ENCODE measurements around the gene RUNX2. TPM values are rescaled to one million over a fixed set of nuclear protein-coding genes. Genes with fewer than 3 reads are reported as not detected.

The RUNX2 gene
- polyA plus RNA-seq, 3 donors, result 0.13 to 0.34 (median 0.31) TPM

DNA sequence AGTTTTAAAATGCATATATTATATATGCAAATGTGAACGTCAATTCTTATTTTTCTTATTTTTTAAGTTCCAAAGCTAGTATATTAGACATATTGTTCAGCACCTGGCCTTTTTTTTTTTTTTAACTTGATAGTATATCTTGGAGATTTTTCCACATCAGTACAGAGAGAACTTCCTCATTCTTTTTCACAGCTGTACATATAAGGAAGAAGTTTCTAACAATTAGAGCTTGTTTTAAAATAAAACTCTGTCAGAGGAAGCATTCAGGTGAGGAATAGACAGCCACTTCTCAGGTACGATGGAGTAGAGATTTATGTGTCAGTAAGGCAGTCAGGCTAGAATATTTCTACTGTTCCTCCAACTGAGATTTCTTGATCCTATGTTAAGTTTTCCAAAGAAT, 282.7 kb downstream of the RUNX2 start:
- H3K27ac ChIP-seq (ENCODE audit: low read depth, low read length), result no peak overlapping the region
- 55 to 66% (median 57%) methylated on average over 2 of the region's 2 CpGs for WGBS, 3 donors

DNA sequence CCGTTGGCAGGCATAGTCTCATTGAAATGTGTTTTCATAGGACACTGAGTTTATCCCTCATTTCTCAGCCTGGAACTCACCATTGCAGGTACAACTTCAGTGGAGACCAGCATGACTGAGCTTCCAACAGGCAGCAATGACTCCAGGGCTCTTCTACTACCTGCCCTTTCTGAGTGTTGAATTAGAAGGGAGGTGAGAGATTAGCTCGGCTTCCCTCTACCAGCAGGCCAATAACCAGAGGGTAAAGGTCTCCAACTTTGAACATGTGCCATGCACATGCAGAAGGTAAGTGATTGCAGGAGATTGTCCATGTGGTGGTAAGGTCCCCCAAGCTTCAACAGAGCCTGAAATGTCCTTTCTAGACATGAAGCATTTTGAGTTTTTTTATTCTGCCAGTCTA, 283.4 kb downstream of the RUNX2 start:
- WGBS, 3 donors, result 69 to 96% (median 78%) methylated on average over 2 of the region's 2 CpGs

DNA sequence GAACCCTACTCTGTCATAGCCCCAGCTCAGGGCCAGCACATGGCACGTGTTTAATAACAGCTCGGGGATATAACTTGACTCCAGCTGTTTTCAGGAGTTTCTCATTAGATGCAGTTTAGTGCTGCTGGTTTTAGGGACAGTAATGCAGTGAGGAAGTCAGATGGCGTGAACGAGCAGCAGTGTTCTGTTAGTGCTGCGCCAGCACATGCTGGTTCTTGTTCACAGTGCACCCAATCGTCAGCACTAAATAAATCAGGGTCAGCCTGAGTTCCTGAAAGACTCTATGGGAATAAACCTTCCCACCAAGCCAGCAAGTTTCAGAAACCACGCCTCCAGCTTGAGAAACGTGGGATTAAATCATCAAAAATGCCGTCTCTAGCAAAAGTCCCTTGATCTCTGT, 285.5 kb downstream of the RUNX2 start:
- 55 to 60% (median 57%) methylated on average over 9 of the region's 9 CpGs for WGBS, 3 donors
- no peak overlapping the region for H3K27ac ChIP-seq (ENCODE audit: low read depth, low read length)

More for the DNA sequence above, 283.4 kb downstream of the RUNX2 start:
- no peak overlapping the region for H3K27ac ChIP-seq (ENCODE audit: low read depth, low read length)

GRCh38 chr6:45614488-45615285, 286.6 kb downstream of the RUNX2 start:
- no peak overlapping the region for H3K27ac ChIP-seq (ENCODE audit: low read depth, low read length)
- WGBS, 3 donors, result 80 to 83% (median 83%) methylated on average over 4 of the region's 4 CpGs

DNA sequence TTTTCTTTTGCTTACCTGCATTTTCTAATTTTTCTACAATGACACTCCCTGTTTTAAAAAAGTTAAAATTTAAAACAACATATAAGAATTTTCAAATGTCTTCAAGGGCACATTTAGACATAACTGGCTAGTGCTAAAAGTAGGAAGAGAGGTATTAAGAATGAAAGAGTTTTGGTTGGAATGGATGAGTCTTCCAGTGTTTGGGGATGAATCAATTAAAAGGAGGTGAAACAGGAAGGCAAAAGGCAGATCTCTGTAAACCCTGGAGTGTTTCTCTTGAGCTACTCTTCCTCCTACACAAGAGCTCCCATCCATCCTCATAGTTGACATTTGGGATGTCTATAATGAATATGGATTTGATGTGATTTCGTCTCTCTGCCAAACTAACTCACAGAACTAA, 288.1 kb downstream of the RUNX2 start:
- H3K27ac ChIP-seq (ENCODE audit: low read depth, low read length), result no peak overlapping the region
- 79 to 94% (median 83%) methylated on average over 1 of the region's 1 CpG for WGBS, 3 donors

- WGBS, 3 donors, result 87 to 97% (median 91%) methylated on average over 3 of the region's 3 CpGs
- H3K27ac ChIP-seq (ENCODE audit: low read depth, low read length), result no peak overlapping the region
Observed at GRCh38 chr6:45617441-45617840, 289.3 kb downstream of the RUNX2 start.

DNA sequence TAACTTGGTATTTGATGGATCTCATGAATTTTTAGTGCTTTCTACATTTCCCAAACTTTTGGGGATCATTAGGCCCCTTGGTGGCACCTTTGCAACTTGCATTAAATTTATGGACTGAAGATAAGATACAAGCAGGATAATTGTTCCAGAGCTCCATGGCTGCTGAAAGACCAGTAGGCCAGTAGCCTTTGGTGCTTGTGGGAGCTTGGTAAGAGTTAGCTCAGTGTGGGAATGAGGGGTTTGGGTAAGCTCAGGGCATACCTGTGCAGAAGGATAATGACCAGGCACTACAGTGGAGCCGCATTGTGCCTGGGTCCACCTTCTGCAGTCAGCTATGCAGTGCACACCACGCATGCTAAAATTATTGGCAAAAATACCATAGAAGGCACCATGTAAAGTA, 290.1 kb downstream of the RUNX2 start:
- 95 to 97% (median 96%) methylated on average over 2 of the region's 2 CpGs for WGBS, 3 donors
- H3K27ac ChIP-seq (ENCODE audit: low read depth, low read length), result no peak overlapping the region

DNA sequence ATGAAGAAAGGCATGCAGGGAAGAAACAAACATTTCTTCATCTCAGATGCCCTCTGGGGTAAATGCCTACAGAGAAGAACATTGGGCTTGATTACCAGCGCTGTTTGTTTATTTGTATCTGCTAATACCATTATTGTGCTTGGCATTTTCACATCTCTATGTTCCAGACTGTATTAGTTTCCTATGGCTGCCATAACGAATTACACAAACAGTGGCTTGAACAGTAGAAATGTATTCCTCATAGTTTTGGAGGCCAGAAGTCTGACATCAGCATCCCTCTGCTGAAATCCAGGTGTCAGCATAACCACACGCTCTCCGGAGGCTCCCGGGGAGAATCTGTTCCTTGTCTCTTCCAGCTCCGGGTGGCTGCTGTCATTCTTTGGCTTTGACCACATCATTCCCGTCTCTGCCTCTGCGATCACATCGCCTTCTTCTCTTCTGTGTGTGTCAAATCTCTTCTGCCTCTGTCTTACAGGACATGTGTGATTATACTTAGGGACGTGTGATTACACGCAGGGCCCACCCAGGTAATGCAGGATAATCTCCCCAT, 291.2 kb downstream of the RUNX2 start:
- no peak overlapping the region for H3K27ac ChIP-seq (ENCODE audit: low read depth, low read length)
- WGBS, 3 donors, result 90 to 95% (median 94%) methylated on average over 11 of the region's 11 CpGs

DNA sequence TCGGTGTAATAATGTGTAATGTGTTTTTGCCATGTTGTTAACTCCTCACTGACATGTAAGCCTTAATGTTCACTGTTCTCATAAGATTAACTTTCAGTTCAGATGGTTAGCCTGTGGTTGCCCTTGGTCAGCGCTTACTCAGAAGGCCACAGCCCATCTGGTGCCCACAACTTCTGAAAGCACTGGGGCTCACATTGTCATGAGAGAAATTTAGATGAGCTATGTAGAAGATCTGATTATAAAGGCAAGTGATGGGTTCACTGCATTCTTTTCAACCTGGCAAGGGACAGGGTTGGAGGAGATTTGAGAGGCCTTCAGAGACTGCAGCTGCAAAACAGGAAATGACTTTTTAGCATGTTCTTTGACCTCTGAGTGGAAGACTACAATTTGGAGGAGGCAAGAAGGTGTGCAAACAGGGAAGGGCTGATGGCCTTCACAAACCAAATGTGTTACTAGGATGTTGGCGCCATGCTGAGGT, 291.9 kb downstream of the RUNX2 start:
- WGBS, 3 donors, result 89 to 94% (median 89%) methylated on average over 3 of the region's 3 CpGs

DNA sequence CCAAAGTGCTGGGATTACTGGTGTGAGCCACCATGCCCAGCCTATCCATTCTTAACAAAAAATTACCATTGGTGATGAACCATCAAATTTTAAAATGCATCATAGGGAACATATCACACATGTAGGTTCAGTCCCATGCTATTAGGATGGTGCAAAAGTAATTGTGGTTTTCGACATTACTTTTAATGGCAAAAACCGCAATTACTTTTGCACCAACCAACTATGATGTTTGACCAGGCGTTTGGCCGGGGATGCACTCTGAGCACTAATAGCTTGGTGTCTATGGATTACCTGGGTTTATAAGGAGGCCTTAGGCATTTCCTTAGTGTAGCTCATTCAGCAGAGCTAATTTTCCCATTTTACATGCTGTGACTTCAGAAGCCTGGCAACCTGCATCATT, 296.1 kb downstream of the RUNX2 start:
- 96 to 98% (median 97%) methylated on average over 4 of the region's 4 CpGs for WGBS, 3 donors
- no peak overlapping the region for H3K27ac ChIP-seq (ENCODE audit: low read depth, low read length)

More for the DNA sequence above, 291.9 kb downstream of the RUNX2 start:
- no peak overlapping the region for H3K27ac ChIP-seq (ENCODE audit: low read depth, low read length)

GRCh38 chr6:45625191-45625664, 297.1 kb downstream of the RUNX2 start:
- no peak overlapping the region for H3K27ac ChIP-seq (ENCODE audit: low read depth, low read length)
- 76 to 86% (median 85%) methylated on average over 5 of the region's 5 CpGs for WGBS, 3 donors

- H3K27ac ChIP-seq (ENCODE audit: low read depth, low read length), result no peak overlapping the region
- WGBS, 3 donors, result 70 to 71% (median 71%) methylated on average over 5 of the region's 5 CpGs
Observed at GRCh38 chr6:45626087-45626891, 298.2 kb downstream of the RUNX2 start.

GRCh38 chr6:45630314-45630713, 302.2 kb downstream of the RUNX2 start:
- WGBS, 3 donors, result 36 to 91% (median 57%) methylated on average over 2 of the region's 2 CpGs
- no peak overlapping the region for H3K27ac ChIP-seq (ENCODE audit: low read depth, low read length)

GRCh38 chr6:45630801-45631200, 302.7 kb downstream of the RUNX2 start:
- WGBS, 3 donors, result 40 to 71% (median 55%) methylated on average over 4 of the region's 4 CpGs
- no peak overlapping the region for H3K27ac ChIP-seq (ENCODE audit: low read depth, low read length)

DNA sequence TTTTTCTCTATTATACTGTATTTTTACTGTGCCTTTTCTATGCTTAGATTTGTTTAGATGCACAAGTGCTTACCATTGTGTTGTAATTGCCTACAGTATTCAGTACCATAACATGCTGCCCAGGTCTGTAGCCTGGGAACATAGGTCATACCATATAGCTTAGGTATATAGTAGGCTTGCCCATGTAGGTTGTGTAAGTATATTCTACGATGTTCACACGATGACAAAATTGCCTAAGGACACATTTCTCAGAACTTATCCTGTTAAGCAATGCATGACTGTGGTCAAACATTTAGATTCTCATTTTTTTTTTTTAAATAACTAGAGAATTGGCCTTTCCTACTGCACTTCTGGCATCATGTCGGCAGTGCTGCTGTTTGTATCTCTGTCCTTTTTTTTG, 303.3 kb downstream of the RUNX2 start:
- H3K27ac ChIP-seq (ENCODE audit: low read depth, low read length), result no peak overlapping the region
- WGBS, 3 donors, result 54 to 91% (median 63%) methylated on average over 3 of the region's 3 CpGs

GRCh38 chr6:45633272-45633908, 305.3 kb downstream of the RUNX2 start:
- H3K27ac ChIP-seq (ENCODE audit: low read depth, low read length), result no peak overlapping the region
- 80 to 89% (median 85%) methylated on average over 6 of the region's 6 CpGs for WGBS, 3 donors

GRCh38 chr6:45634231-45634630, 306.1 kb downstream of the RUNX2 start:
- WGBS, 3 donors, result 88 to 94% (median 89%) methylated on average over 4 of the region's 4 CpGs
- no peak overlapping the region for H3K27ac ChIP-seq (ENCODE audit: low read depth, low read length)

GRCh38 chr6:45635284-45635867, 307.2 kb downstream of the RUNX2 start:
- 49 to 76% (median 54%) methylated on average over 8 of the region's 8 CpGs for WGBS, 3 donors
- no peak overlapping the region for H3K27ac ChIP-seq (ENCODE audit: low read depth, low read length)

Measured in adipose tissue (tissue), 3 donors.